Bronchial epithelial cell (primary cell): ENCODE results near the gene SLC6A9. TPM values are rescaled to one million over a fixed set of nuclear protein-coding genes. Genes with fewer than 3 reads are reported as not detected.
A peak's percentile ranks its signal among the peaks of the same experiment; 100 is the strongest.

Experiments used
- DNase-seq: peaks from one replicate; pipeline ENCODE4 v3.0.0-alpha.2; 2010; ENCODE audit warnings: low read depth
- FAIRE-seq: peaks from 2 replicates; lab custom pipeline; 2011; peaks lifted over from hg19 to GRCh38; lab: Jason Lieb, UNC
- H3K27me3 ChIP-seq: 2 replicates; pipeline ENCODE4 v1.5.1; 2011; ENCODE audit warnings: low read length; ENCODE audit not compliant: control insufficient read depth, insufficient read depth
- H3K36me3 ChIP-seq: 2 replicates; pipeline ENCODE4 v1.5.1; 2011; ENCODE audit warnings: low read length; ENCODE audit not compliant: control insufficient read depth, insufficient read depth
- H3K4me3 ChIP-seq: 2 replicates; pipeline ENCODE4 v1.5.1; 2011; ENCODE audit warnings: mild to moderate bottlenecking, low read depth, low read length, control low read depth
- total RNA-seq: library from RNA; depleted of rRNA; stranded (reverse); fragments of >200 nt; gene quantifications from 2 replicates; pipeline ENCODE4 v1.2.1, GENCODE V29; 2014
- TF ChIP-seq, protein P1 (sequence below): IDR thresholded peaks from 2 replicates; pipeline ENCODE4 v1.5.1; 2011; ENCODE audit warnings: mild to moderate bottlenecking, moderate library complexity, low read length, control low read depth, inconsistent platforms; ENCODE audit not compliant: insufficient read depth, severe bottlenecking

Gene SLC6A9
- total RNA-seq, 1 donor from 2014 or later: 13.4 TPM

DNA sequence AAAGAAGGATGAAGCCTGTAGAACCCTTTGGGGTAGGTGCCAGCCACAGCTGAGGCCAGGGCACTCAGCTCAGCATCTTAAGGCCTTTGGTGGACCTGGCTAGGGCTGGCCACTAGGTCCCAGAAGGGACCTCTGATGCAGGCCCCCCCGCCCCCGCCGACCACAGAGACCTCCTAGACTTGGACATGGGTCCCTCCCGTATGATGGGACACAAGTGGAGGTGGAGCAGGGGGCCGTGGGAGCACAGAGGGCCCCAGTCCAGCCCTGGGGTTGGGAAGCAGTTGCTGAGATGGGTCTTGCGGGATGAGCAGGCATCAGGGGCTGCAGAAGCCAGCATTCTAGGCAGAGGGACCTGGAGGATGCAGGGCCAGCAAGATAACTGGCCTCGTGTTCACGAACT, 49.0 kb downstream of the SLC6A9 start:
- no peaks in the 10 kb centered on the region for H3K27me3 ChIP-seq
- TF ChIP-seq, protein P1, sequence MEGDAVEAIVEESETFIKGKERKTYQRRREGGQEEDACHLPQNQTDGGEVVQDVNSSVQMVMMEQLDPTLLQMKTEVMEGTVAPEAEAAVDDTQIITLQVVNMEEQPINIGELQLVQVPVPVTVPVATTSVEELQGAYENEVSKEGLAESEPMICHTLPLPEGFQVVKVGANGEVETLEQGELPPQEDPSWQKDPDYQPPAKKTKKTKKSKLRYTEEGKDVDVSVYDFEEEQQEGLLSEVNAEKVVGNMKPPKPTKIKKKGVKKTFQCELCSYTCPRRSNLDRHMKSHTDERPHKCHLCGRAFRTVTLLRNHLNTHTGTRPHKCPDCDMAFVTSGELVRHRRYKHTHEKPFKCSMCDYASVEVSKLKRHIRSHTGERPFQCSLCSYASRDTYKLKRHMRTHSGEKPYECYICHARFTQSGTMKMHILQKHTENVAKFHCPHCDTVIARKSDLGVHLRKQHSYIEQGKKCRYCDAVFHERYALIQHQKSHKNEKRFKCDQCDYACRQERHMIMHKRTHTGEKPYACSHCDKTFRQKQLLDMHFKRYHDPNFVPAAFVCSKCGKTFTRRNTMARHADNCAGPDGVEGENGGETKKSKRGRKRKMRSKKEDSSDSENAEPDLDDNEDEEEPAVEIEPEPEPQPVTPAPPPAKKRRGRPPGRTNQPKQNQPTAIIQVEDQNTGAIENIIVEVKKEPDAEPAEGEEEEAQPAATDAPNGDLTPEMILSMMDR: no peak
- DNase-seq: no peak
- no peak for FAIRE-seq
- no peak overlapping the region for H3K4me3 ChIP-seq
- peaks cover 19% of the 10 kb centered on the region for H3K36me3 ChIP-seq

DNA sequence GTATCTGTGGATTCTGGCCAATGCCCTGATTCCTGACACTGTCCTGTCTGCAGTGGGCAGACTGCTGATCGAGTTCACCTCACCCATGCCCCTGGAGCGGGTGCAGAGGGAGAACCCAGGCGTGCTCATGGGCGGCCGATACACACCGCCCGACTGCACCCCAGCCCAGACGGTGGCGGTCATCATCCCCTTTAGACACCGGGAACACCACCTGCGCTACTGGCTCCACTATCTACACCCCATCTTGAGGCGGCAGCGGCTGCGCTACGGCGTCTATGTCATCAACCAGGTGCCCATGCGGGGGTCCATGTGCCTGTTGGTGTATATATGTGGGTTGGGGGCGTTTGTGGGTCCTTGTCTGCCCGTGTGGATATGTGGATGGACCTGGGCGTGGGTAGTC, 49.6 kb downstream of the SLC6A9 start:
- H3K36me3 ChIP-seq: peaks cover 22% of the 10 kb centered on the region
- TF ChIP-seq, protein P1: no peak
- no peak for FAIRE-seq
- DNase-seq: no peak
- H3K4me3 ChIP-seq: no peak overlapping the region
- no peaks in the 10 kb centered on the region for H3K27me3 ChIP-seq

DNA sequence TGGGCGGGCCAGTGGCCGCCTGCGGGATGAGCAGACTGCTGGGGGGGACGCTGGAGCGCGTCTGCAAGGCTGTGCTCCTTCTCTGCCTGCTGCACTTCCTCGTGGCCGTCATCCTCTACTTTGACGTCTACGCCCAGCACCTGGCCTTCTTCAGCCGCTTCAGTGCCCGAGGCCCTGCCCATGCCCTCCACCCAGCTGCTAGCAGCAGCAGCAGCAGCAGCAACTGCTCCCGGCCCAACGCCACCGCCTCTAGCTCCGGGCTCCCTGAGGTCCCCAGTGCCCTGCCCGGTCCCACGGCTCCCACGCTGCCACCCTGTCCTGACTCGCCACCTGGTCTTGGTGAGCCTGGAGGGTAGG, 50.1 kb downstream of the SLC6A9 start:
- FAIRE-seq (no peak), DNase-seq (no peak)
- H3K4me3 ChIP-seq: no peak overlapping the region
- TF ChIP-seq, protein P1: no peak
- peaks cover 26% of the 10 kb centered on the region for H3K36me3 ChIP-seq
- no peaks in the 10 kb centered on the region for H3K27me3 ChIP-seq

DNA sequence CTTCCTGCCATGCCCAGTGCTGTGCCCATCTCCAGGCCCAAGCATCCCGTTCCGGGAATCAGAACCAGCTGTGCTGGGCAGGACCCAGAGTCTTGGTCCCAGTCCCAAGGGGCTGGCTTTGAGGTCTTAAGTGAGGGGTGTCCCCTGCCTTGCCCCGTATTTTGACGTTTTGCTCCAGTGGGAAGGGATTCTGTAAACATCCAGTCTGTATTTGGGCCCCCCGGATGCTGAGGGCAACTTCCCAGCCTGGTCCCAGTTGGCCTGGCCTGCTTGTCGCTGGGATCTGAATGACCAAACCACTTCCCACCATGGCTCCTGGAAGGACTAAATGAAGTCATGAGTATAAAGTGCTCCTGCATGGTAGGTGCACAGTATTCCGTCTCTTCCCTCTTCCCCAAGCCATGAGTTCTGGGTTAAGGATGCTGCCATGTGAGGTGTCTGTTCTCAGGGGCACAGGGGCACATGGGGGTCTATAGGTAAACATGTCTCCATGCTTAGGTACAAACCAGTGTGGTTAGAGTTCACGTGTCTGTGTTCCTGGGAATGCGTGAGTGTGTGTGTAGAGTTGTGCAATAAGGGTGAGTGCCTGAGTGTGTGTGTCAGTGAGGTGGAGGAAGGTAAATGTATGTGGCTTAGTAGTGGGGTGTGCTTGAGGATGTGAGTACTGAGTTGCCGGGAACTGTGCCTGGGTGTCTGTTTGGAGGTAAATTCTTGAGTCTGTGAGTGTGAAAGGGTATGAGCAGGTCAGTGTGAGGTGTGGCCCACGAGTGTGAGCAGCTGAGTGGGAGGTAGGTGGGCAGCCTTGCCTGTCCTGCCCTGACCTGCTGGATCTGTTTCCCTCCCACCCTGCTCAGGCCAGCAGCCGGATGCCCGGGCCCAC, 50.8 kb downstream of the SLC6A9 start:
- peak overlapping the region; percentile 46 for H3K4me3 ChIP-seq
- H3K36me3 ChIP-seq: peaks cover 25% of the 10 kb centered on the region
- peak; percentile 89 for DNase-seq
- H3K27me3 ChIP-seq: no peaks in the 10 kb centered on the region
- TF ChIP-seq, protein P1: no peak
- FAIRE-seq: peak; percentile 84

DNA sequence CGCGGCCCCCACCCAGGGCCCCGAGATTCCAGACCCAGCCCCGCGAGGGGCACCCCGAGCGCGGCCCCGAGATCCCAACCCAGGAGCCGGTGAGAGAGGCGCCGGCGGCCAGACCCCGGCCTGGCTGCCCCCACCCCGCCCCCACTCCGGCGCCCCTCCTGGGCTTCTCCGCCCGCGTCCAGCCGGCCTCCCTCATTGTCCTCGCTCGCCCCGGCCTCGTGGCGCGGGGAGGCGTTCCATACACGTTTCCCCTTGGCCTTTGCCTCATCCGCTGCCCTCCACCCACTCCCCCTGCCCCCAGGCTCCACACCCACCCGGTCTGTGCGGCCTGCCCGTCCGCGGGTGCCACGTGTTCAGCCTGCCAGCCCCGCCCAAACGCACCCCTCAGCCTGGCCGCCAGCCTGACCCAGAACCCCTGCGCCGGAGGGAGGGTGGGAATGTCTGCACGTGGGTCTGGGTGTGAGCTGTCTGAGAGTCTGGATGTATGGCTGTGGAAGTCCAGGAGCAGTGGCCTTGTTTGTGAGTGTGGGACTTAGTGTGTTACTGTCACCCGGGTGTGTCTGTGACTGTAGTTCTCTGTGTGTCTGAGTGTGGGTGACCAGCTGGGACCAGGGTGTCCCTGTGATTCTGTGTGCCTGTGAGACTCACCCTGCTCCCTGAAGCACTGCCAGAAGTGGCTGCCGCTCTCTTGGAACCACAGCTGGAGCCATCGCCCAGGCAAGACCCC, 51.6 kb downstream of the SLC6A9 start:
- peak overlapping the region; percentile 46 for H3K4me3 ChIP-seq
- H3K27me3 ChIP-seq: no peaks in the 10 kb centered on the region
- FAIRE-seq (peak; percentile 58), DNase-seq (peak; percentile 34)
- TF ChIP-seq, protein P1: no peak
- H3K36me3 ChIP-seq: peaks cover 23% of the 10 kb centered on the region

DNA sequence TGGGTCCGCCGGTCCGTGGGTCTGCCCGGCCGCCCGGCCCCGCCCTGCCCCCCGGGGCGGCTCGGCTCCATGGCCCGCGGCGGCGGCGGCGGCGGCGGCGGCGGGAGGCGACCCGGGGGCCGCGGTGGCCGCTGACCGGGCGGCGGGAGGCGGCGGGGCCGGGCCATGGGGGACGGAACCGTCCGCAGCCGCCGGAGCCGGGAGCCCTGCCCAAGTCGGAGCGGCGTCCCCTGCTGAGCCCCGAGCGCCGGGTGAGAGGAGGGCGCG, 52.1 kb downstream of the SLC6A9 start:
- TF ChIP-seq, protein P1: no peak
- FAIRE-seq (no peak), DNase-seq (no peak)
- peak overlapping the region; percentile 46 for H3K4me3 ChIP-seq
- no peaks in the 10 kb centered on the region for H3K27me3 ChIP-seq
- peaks cover 19% of the 10 kb centered on the region for H3K36me3 ChIP-seq
